C4-2B (cell line): Measurements from ENCODE around the gene MYLIP.

Source experiments
- H3K27ac ChIP-seq: fragments of 450-650 bp; 2 replicates; pipeline ENCODE4 v1.5.1; 2017
- CTCF ChIP-seq: fragments of 450-650 bp; conservative IDR thresholded peaks from 2 replicates; pipeline ENCODE4 v1.5.1; 2017; ENCODE audit warnings: mild to moderate bottlenecking
- ZFX ChIP-seq: fragments of 450-650 bp; IDR thresholded peaks from 2 replicates; pipeline ENCODE4 v1.6.1; 2017

The MYLIP gene

GRCh38 chr6:16124198-16125180 is 4.4 kb upstream of the MYLIP start:
- no peak overlapping the region for H3K27ac ChIP-seq
- no peak for TF ChIP-seq CTCF
- no peak for TF ChIP-seq ZFX

- TF ChIP-seq ZFX (no peak), CTCF (no peak)
- no peak overlapping the region for H3K27ac ChIP-seq
These were observed 2.8 kb upstream of the MYLIP start for GRCh38 chr6:16126056-16126455.

- H3K27ac ChIP-seq: no peak overlapping the region
- TF ChIP-seq CTCF (no peak), ZFX (no peak)
These were observed 2.0 kb upstream of the MYLIP start for GRCh38 chr6:16126861-16127260.

- H3K27ac ChIP-seq: no peak overlapping the region
- TF ChIP-seq ZFX (no peak), CTCF (no peak)
These were observed 1.4 kb upstream of the MYLIP start for GRCh38 chr6:16127471-16127870.

- H3K27ac ChIP-seq: peak overlapping the region; percentile 99
- no peak for TF ChIP-seq CTCF
- TF ChIP-seq ZFX: no peak
These were observed 926 bp downstream of the MYLIP start for GRCh38 chr6:16129623-16130401.

- TF ChIP-seq ZFX (no peak), CTCF (no peak)
- peak overlapping the region; percentile 99 for H3K27ac ChIP-seq
These were observed 1.6 kb downstream of the MYLIP start for GRCh38 chr6:16130437-16130891.
